DMS153 treated with DMSO at 0.1 percent for 48 hours (cell line): ENCODE measurements around the gene ETV7.
"Not testable (repeated sequence)": the region's sequence is repeated elsewhere in the genome, so short reads cannot be mapped to it uniquely, and the experiment has no call there.

ENCODE experiments used
- DNase-seq: peaks from one replicate; lab custom pipeline; 2025; ENCODE audit not compliant: unreplicated experiment; lab: John Stamatoyannopoulos, UW

ETV7 gene

DNA sequence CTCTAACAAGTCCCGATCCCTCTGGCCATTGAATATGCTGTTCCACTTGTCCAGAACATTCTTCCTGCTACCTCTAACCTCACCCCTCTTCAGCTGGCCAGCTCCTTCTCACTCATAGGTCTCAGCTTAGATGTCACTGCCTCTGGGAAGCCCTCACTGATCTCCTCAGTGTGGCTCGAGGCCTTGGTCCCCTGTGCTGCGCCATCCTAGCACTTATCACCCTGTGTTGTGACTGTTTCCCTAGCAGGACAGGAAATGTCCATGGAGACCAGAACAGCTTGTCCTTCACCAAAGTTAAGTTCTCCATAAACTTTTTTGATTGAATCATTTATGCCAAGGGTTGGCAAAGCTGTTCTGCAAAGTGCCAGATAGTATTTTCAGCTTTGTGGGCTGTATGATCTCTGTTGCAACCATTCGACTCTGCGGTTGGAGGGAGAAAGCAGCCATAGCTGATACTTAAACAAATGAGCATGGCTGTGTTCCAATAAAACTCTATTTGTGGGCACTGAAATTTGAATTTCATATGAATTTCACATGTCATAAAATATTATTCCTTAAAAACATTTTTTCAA is 44.3 kb downstream of the ETV7 start:
- DNase-seq, result no peak

DNA sequence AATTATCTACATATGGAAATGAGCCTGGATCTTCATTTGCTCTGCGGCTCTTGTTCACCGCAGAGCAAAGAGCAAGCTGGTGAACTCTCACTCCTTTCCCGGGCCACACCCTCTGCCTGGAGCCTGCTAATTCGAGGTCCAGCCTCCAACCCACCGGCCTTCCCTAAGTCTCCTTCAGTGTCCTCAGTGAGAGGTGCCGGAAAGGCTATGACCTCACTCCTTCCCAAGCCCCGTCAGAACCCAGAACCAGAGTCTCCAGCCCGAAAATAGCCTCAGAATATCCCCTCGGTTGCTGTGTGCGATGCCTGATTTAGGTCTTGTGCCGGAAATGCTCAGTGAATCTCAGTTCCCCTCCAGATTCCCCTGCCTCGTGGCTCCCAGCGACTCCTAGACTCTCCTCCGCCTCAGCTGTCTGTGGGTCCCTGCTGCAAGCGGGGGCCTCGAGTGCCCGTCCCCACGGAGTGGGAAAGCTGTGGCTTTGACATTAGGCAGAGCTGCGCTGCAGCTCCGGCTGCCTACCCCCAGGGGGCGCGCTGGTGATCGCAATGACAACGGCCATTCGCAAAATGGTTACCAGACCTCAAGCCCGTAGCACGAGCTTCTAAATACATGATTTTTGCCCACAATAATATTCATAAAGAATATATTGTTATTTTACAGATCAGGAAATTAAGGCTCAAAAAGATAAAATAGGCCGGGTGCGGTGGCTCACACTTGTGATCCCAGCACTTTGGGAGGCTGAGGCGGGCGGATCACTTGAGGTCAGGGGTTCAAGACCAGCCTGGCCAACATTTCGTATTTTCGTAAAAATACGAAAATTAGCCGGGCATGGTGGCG is 46.6 kb downstream of the ETV7 start:
- peak; percentile 4 for DNase-seq

DNA sequence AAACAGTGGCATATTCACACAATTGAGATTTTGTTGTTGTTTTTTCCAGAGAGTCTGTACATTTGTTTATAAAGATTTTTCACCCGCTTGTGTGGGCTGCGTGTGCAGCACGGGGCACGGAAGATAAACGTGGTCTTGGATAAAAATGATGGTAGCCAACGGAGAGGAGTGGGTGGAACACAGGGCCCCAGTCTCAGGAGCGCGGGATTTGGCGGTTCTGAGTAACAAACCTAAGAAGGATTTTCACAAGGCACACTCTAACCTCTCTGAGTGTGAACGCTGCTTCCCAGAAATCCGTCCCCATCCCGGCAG is 47.2 kb downstream of the ETV7 start:
- DNase-seq, result no peak

DNA sequence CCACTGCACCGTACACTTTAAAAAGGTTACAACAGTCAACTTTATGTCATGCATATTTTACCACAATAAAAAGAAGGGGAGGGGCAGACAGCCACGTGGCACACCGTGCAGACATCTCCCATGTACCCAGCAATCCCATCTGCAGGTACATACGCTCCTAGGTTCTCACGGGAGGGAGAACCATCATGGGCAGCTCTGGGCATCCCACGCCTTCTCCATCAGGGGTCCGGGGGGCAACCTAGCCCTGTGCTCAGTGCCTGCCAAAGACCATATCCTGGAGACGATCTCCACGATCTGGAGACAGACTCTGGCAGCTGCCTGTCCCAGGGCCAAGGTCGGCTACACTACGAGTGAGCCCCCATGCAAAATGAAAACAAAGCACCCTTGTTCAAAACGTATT is 48.3 kb downstream of the ETV7 start:
- DNase-seq, result no peak

DNA sequence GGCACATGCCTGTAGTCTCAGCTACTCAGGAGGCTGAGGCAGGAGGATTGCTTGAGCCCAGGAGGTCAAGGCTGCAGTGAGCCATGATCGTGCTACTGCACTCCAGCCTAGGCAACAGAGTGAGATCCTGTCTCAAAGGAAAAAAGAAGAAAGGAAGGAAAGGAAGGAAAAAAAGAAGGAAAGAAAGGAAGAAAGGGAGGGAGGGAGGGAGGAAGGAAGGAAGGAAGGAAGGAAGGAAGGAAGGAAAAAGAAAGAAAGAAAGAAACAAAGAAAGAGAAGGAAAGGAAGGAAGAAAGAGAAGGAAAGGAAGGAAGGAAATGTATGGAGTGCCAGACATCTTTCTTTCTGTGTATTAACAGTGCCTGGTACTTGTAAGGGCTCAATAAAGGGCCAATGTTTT is 49.2 kb downstream of the ETV7 start:
- not testable (repeated sequence) for DNase-seq

DNA sequence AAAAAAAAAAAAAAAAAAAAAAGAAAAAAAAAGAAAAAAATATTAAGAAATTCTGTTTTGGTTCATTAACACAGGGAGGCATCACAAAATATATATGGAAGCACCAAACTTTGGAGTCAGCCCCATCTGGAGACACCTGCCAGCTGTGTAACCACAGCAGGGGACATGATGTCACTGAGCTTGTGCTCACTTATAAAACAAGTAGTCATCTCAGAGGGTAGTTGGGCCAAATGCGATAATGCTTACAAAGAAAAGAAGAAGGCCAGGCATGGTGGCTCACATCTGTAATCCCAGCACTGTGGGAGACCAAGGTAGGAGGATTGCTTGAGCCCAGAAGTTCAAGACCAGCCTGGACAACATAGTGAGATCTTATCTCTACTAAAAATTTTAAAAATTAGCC is 49.7 kb downstream of the ETV7 start:
- DNase-seq, result no peak

DNA sequence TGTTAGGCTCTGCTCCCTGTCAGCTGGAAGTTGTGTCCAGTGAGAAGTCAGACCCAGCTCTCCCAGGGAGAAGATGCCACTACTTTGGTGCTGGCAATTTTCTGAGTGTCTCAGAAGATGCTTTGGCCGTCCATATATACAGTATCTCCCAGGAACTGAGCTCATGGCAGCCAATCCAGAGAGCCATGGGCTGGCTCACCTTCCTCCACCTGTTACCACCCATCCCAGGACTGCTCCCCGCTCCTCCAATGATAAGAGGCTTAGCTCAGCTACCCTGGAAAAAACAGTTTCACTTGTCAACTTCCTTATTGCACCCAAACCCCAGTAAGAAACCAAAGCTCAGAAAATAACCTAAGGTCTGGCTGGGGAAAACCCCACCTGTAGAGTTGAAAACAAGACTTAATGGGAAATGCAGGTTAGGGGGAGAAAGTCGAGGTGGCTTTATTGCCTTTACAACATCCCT is 50.7 kb downstream of the ETV7 start, which contains the start of gene BNIP5:
BNIP5 (minus strand) TSS at position 110 of the 463 bp plus-strand sequence. CDS start 6,198 bp downstream, outside the sequence.
- no peak for DNase-seq

DNA sequence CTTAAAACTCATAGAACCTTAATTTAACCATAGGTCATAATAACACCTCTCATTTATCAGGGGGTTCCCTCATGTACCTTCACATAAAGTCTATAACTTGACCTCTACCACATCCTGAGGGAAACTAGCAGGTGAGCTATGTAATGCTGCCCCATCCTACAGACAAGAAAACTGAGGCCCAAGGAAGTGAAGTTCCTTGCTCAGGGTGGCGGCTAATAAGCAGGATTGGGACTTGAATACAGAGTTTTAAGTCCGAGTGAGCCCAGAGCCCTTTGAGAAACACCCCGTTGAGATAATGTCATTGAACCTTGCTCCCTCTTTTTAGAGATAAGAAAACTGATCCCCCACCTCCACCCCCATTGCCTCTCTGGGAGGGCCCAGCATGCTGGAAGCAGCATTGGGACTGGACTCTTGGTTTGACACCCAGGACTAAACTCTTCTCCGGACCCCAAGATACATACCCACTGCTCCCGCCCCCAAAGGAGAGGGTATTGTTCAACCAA is 51.2 kb downstream of the ETV7 start:
- DNase-seq, result no peak

DNA sequence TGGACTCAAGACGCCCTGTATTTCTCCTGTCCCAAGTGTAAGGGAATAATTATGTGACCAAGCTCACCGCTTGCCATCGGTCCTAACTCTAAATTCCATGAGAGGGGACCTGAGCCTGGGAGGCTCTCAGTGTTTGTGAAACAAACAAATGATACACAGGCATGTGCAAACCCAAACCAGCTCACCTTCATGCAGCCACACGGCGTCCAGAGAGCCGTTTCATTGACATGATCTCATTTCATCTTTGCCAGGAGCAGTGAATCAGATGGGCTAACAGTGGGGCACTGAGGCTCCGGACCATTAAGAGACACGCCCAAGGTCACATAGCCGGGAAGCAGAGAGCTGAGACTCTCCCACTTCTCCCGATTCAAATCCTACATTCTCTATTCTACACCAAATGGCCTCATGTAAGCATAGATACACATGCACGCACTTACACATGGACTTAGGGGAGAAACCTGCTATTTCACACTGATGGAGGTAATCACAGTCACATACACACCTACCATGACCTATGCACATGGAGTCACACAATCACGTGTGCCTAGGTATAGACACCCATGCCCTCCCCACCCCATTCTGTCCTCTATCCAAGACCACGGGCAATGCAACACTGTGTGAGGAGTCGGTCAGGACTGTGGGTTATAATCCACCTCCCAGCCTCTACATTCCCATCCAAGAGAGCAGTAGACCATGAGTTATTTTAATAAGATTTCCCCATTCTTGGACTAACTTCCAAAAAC is 51.8 kb downstream of the ETV7 start:
- no peak for DNase-seq

DNA sequence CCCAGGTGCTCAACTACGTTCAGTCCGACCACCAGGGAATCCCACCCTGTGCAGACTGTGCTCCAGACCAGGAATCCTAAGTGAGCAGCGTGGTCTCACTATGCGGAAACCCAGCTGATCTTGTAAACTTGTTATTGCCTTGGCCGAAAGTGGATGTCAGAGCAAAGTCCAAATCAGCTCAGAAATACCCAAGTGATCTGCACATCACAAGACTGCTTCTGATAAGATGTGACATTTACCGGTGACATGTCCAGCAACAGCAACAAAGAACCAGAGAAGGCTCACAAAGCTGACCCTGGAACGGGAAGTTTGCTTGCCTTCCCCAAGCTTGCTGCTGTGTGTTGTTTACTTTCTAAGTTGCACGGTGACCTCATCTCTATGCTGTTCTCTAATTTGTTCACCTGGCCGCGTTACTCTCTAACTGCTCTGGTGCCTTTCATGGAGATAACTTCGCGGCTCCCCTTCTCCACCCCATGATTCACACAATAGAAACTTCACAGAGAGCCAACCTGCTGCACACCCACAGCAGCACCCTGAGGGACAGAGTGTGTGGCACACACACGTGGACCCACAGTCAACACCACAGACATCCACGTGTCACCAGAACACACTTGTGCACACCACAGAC is 52.5 kb downstream of the ETV7 start:
- DNase-seq, result no peak

DNA sequence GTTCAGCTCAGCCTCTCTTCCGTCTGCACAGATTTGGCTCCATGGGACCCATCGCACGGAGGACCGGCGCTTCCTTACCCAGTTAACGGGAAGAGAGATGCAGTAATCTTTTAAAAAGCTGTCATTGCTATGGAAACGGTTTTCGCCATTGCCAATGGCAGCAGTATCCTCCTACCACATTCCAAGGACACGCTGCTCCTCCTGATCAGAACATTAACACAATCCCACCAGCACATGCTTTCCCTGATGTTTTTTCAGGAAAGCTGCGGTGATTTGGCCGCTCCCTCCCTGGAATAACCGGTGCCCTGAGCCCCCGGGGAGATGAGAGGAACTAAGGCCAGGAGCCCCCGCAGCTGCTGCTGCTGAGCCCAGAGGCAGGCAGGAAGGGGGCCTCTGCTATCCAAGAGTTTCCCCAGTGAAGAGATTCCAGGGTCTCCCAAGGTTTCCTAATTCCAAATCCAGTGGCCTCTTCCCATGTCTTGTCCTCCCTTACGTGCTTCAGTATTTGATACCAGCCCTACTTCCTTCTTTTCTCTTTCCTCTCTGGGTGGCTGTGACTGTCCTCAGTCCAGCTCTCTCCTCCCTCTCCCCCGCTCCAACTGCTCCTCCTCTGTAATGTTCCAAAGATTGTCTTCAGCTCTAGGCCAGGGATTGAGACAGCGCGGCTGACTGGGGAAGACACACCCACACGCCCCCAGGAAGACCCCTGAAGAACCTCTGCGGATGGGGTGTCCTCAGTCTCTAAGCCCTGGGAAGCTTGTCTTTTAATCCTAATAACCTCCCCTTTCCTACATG is 53.3 kb downstream of the ETV7 start:
- DNase-seq, result no peak

DNA sequence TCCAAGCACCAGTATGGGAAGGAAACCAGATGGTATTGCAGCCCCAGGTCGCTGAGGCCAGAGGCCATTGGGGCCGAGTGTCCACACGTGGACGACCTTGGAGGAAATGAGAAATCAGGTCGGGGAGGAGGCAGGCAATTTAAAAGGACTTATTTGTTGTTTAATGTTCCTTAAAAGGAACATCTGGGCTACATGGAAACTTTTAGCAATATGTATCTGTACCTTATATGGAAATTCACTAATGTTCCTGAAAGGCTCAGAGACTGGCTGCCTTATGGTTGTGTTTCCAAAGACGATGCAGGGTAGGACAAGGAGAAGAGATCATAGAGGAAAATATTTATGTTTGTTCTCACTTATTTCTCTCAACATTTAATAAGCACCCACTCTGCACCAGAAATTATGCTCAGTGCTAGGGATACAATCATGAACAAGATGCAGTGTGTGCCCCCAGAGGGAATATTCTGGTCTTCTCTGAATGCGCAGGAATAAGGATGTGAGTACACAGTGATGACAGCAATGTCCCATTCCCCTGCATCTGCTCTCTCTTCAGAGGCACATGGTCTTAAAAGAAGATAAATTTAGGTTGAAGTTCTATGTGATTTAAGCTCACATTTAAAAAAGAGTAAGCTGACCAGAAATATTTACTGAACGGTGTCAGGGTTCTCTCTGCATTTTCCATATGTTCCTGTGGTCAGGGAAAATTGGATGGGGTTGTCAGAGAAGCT is 54.1 kb downstream of the ETV7 start:
- no peak for DNase-seq

DNA sequence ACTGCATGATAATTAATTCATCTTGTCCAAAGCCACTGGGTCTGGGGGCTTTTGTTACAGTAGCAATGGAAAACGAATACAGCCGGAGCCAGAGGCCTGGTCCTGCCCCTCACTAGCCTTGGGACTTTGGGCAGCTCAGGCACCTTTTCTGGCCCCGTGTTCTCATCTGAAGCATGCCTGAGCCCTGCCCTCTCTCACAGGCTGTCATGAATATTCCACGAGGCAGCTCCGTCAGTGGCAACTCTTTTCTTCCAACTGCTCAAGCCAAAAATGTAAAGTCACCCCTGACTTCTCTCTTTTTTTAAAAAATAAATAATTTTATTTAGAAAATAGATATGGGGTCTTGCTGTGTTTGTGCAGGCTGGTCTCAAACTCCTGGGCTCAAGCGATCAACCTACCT is 56.1 kb downstream of the ETV7 start:
- DNase-seq, result no peak

DNA sequence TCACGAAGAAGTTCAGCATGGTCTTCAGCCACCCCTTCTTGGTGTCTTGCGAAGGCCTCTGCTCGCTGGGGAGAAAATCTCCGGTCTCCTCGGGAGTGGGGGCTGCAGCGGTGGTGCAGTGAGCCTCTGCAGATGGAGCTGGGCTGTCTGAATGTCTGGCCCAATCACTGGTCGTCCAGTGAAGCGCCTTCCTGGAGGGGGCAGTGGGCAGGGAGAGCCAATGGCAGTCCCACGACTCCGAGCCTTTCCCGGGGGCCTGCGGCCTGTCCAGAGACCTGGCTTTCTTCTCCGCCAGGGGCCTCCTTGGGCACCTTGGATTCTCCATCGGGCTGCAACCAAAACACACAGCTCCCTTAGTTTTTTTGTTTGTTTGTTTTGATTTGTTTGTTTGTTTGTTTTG is 57.1 kb downstream of the ETV7 start:
- DNase-seq, result no peak

DNA sequence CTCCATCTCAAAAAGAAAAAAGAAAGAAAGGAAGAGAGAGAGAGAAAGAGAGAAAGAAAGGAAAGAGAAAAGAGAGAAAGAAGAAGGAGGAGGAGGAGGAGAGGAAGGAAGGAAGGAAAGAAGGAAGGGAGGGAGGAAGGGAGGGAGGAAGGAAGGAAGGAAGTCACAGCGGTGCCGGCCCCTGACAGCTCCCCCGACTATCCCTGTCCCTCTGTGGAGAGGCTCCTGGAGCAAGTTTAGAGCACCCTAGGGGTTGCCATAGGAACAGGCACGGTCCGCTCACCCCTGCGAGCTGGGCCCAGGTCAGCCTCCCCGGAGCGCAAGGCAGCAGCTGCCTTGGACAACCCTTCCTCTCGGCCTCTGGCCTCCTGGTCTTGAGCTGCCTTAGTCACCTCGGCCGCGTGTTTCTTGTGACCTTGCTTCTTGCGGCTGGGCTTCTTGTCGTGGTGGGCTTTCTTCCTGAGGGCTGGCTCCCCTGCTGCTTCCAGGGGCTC is 57.6 kb downstream of the ETV7 start:
- no peak for DNase-seq

DNA sequence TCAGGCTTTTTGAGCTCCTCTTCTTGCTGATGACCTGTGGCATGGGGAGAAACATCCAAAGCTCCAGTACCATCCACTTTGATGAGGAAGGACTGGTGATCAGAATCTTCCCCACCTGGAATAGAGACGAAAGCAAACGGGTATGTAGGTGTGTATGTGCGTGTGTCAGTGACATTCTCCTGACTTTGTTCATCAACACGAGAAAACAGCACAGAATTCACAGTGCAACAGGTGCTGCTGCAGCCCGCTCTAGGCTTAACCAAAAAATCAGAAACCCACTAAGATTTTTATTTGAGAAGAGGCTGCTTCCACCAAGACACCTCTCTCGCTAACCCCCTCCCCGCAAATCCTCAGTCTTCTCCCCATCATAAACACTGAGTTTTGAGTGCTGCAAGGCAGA is 58.9 kb downstream of the ETV7 start:
- DNase-seq, result no peak

DNA sequence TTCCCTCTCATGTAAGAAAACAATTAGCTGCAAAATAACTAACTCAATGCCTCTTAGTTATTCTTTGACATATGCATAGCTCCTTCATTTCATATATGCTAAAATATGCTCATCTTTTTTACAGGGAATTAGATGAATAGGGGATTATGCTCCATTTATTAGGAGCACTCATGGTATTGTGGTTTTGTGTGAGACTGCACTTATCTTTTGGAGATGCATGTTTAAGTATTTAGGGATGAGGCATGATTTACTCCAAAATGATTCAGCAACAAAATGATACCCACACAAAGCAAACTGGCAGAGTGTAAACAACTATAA is 59.6 kb downstream of the ETV7 start:
- no peak for DNase-seq

DNA sequence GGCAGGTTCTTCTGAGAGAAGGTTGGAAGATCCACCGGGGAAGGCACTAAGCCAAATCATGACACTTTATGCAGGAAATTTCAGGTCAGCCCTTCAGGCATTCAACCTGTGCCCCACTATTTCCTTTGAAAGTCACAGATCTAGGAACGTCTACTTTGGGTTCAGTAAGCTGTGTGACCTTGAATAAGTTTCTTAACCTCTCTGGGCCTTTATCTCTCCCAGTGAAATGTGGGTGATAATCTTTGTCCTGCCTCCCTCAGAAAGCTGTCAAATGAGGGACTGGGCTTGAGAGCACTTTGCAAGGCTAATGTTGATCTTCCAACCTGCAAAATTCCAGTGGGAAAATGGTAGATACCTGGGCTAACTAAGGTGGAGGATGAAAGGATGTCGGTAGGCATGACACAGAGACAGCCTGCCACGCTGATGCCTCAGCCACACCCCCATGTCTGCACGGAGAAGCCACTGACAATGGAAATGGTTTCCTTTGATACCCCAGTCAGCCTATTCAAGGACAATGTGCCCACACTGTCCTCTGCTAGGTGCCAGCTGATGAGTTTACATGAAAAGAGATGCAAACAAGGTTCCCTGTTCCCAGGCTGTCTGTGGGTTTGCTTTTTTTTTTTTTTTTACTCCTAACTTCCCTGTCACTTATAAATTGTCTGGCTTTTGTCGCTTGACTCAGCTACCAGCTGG is 60.1 kb downstream of the ETV7 start:
- peak; percentile 12 for DNase-seq

DNA sequence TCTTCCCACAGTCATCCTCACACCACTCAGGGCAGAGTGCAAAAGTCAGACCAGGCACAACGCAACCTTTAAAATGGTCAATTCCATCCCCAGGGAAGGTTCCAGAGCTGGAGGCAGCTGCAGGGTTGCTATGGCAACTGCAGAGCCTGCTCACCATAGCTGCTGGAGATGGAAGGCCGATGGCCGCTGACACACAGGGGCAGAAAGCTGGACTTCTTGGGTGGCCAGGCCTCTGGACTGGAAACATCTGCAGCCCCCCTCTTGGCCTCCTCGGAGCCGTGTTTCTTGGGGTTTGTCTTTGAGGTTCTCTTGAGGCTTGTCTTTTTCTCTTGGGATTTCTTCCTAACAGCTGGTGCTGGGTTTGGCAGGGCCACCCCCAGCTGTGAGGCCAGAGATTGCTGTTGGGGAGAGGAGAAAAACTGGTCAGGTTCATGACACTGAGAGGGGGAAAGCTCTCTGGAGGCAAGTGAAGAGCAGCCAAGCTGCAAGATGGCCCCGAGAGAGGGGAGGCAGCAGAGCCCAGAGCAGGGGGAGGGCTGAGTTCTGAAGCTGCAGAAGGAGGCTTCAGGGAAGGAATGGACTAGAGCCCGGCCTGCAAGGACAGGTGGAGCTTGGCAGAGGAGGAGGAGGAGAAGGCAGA is 61.0 kb downstream of the ETV7 start:
- DNase-seq, result no peak
